Vagina (tissue), 2 donors: ENCODE data around the gene TBC1D8B. TPM values are rescaled to one million over a fixed set of nuclear protein-coding genes. Genes with fewer than 3 reads are reported as not detected.

Experiments used
- DNase-seq, 2 donors: peaks; one replicate each; pipeline ENCODE4 v3.0.0-alpha.2; 2017; ENCODE audit errors: extremely low spot score in 2 of 2
- H3K27ac ChIP-seq: fragments of 200-600 bp; sonication (generic); one replicate; pipeline ENCODE4 v1.5.1; 2019
- H3K27me3 ChIP-seq: fragments of 200-600 bp; sonication (generic); one replicate; pipeline ENCODE4 v1.5.1; 2019
- H3K36me3 ChIP-seq, 2 donors: fragments of 200-600 bp; sonication (generic); one replicate each; pipeline ENCODE4 v1.5.1; 2017 to 2019
- H3K4me1 ChIP-seq: fragments of 200-600 bp; sonication (generic); one replicate; pipeline ENCODE4 v1.5.1; 2019
- H3K4me3 ChIP-seq, 2 donors: fragments of 200-600 bp; sonication (generic); 1 replicate in 1 of 2; 2 replicates in 1 of 2; pipeline ENCODE4 v1.5.1; 2016 to 2019
- H3K9me3 ChIP-seq: fragments of 200-600 bp; sonication (generic); one replicate; pipeline ENCODE4 v1.5.1; 2019
- POLR2A ChIP-seq, 2 donors: fragments of 450-650 bp; IDR thresholded peaks; one replicate each; pipeline ENCODE4 v1.6.1; 2017; ENCODE audit warnings: antibody characterized with exemption in 2 of 2, mild to moderate bottlenecking in 2 of 2, moderate library complexity in 2 of 2
- POLR2AphosphoS5 ChIP-seq, 2 donors: sonication (generic); formaldehyde crosslinking; IDR thresholded peaks; one replicate each; pipeline ENCODE4 v1.9.0; 2017; ENCODE audit warnings: antibody characterized with exemption in 2 of 2, mild to moderate bottlenecking in 2 of 2, low read depth in 1 of 2; ENCODE audit not compliant: insufficient read depth in 1 of 2
- intact Hi-C: fragments of 100-400 bp; cut with DNase I; formaldehyde crosslinking; loops from one replicate; pipeline ENCODE4 v1.15.1; 2023
- total RNA-seq: library from RNA; depleted of rRNA; stranded (reverse); fragments of >200 nt; gene quantifications from one replicate; pipeline ENCODE4 v1.2.3, GENCODE V29; 2016
- TF ChIP-seq, protein P1 (sequence below), 3 experiments: fragments of 450-650 bp in 2 of 3; fragments of 200-600 bp in 1 of 3; sonication (generic) in 1 of 3; IDR thresholded peaks; one replicate each; pipeline ENCODE4 v1.5.1; 2017 to 2019; ENCODE audit warnings: antibody characterized with exemption in 3 of 3, mild to moderate bottlenecking in 2 of 3, moderate library complexity in 2 of 3

The TBC1D8B gene
- total RNA-seq, 1 donor from 2014 or later = 4.7 TPM

DNA sequence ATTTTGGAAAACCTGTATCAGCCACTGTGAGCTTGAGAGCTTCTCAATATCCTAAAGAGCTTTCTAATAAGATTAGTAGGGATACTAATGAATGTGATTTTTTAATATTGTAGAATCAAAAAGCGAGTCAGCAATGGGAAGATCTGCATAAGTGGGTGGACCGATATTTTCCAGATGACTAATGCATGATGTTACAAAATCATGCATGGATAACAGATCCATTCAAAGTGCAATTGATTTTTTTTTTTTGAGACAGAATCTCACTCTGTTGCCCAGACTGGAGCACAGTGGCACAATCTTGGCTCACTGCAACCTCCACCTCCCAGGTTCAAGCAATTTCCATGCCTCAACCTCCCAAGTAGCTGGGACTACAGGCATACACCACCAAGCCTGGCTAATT, 110.4 kb downstream of the TBC1D8B start:
- Histone ChIP-seq H3K27me3 (no peaks in the 10 kb centered on the region), H3K4me1 (no peaks in the 10 kb centered on the region), H3K4me3 (no peak overlapping the region), H3K9me3 (no peaks in the 10 kb centered on the region), H3K27ac (no peak overlapping the region), H3K36me3 (no peaks in the 10 kb centered on the region)
- no peak for DNase-seq
- TF ChIP-seq POLR2A (IDR thresholded peaks at IDR 0.05) (no peak), POLR2AphosphoS5 (IDR thresholded peaks at IDR 0.05; ENCODE audit: insufficient read depth in 1 of 2, low read depth in 1 of 2) (no peak)
- TF ChIP-seq, protein P1, sequence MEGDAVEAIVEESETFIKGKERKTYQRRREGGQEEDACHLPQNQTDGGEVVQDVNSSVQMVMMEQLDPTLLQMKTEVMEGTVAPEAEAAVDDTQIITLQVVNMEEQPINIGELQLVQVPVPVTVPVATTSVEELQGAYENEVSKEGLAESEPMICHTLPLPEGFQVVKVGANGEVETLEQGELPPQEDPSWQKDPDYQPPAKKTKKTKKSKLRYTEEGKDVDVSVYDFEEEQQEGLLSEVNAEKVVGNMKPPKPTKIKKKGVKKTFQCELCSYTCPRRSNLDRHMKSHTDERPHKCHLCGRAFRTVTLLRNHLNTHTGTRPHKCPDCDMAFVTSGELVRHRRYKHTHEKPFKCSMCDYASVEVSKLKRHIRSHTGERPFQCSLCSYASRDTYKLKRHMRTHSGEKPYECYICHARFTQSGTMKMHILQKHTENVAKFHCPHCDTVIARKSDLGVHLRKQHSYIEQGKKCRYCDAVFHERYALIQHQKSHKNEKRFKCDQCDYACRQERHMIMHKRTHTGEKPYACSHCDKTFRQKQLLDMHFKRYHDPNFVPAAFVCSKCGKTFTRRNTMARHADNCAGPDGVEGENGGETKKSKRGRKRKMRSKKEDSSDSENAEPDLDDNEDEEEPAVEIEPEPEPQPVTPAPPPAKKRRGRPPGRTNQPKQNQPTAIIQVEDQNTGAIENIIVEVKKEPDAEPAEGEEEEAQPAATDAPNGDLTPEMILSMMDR (IDR thresholded peaks at IDR 0.05) = no peak
- intact Hi-C loops = no loop called here

DNA sequence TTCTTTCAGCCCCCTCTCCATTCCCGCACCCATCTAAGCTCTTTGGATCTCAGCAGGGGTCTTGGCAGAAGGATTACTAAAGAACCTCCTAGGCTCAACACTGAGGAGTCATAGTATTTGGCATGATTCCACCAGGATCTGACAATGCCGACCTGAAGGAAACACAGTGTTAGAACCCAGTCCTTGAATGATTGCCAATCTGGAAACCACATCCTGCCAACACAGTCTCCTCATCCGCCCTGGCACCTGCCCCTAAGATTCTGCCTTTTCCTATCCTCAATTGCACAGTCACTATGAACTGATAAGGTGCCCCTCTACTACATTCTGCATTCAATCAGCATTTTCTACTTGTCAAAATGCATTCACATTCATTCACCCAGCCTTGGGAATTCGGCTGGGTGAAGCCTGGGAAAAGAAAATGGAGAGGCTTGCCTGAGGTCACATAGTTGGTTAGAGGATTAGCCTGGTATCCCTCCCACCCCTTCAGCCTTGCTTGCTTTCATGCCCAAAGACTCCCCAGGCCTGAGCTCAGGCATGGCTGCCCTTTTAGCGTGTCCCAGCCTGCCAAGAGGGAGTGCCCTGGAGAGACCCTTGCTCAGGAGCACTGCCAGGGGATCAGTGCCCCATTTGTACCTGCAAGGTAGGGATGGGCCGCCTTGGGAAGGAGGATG, 115.5 kb downstream of the TBC1D8B start:
- intact Hi-C loops = no loop called here
- TF ChIP-seq, protein P1 (IDR thresholded peaks at IDR 0.05) = no peak
- TF ChIP-seq POLR2A (IDR thresholded peaks at IDR 0.05) (no peak), POLR2AphosphoS5 (IDR thresholded peaks at IDR 0.05; ENCODE audit: insufficient read depth in 1 of 2, low read depth in 1 of 2) (no peak)
- Histone ChIP-seq H3K27ac (no peak overlapping the region), H3K27me3 (no peaks in the 10 kb centered on the region), H3K9me3 (no peaks in the 10 kb centered on the region), H3K4me3 (no peak overlapping the region), H3K4me1 (no peaks in the 10 kb centered on the region), H3K36me3 (no peaks in the 10 kb centered on the region)
- DNase-seq = no peak

DNA sequence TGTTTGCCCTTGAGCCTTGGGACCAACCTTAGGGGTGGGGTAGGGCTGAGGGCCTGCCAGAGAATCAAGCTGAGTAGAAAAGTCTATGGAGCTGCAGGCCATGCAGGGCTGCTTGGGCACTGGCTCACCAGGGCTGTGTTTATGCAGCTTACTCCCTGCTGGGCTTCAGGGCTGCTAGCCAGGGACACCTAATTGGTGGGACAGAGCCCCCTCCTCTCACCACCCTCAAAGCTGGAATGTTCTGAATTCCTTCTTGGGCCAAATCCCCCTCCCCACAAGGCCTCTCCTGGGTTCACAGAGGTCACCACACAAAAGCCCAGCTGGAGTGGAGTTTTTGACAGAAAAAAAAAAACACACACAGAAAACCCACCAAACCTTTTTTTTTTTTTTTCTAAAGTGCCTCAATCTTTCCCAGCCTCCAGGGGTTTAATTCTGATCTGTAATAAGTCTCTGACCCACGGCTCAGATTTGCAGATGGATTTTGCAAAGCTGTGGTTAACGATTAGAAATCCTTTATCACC, 117.5 kb downstream of the TBC1D8B start, which contains the start of gene CLDN2:
Gene CLDN2, plus strand, starts transcription at position 471 of the 521 bp plus-strand sequence. CDS start 7,827 bp downstream, outside the sequence.
- intact Hi-C loops = no loop called here
- no peaks in the 10 kb centered on the region for H3K36me3 ChIP-seq
- no peak within 1 kb of the TSS for H3K27ac ChIP-seq
- no peaks in the 10 kb centered on the region for H3K27me3 ChIP-seq
- no peaks in the 10 kb centered on the region for H3K4me1 ChIP-seq
- H3K9me3 ChIP-seq = no peaks in the 10 kb centered on the region
- no peak within 1 kb of the TSS for H3K4me3 ChIP-seq
- DNase-seq = no peak
- TF ChIP-seq POLR2A (IDR thresholded peaks at IDR 0.05) (no peak), POLR2AphosphoS5 (IDR thresholded peaks at IDR 0.05; ENCODE audit: insufficient read depth in 1 of 2, low read depth in 1 of 2) (no peak)
- TF ChIP-seq, protein P1 (IDR thresholded peaks at IDR 0.05) = no peak

DNA sequence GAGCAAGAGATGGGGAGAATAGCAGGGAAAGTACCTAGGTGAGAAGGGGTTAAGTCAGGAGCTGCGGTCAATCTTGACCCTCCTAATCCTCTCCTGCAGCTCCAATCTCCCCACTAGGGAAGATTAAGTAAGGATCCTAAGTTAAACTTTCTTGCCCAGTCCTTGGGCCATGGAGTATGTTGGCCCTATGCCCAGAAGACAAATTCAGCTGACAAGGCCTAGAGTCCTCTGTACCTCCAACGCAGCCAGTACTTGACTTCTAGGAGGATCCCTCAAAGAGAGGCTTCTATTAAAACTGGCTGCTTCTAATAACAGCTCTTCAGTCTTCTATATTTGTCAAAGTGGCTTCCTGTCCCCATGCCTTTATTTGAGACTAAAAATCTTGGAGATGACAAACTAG, 119.2 kb downstream of the TBC1D8B start:
- intact Hi-C loops = no loop called here
- H3K27me3 ChIP-seq = no peaks in the 10 kb centered on the region
- H3K36me3 ChIP-seq = no peaks in the 10 kb centered on the region
- DNase-seq = no peak
- no peak overlapping the region for H3K27ac ChIP-seq
- no peak overlapping the region for H3K4me3 ChIP-seq
- H3K4me1 ChIP-seq = no peaks in the 10 kb centered on the region
- no peaks in the 10 kb centered on the region for H3K9me3 ChIP-seq
- TF ChIP-seq, protein P1 (IDR thresholded peaks at IDR 0.05) = no peak
- TF ChIP-seq POLR2AphosphoS5 (IDR thresholded peaks at IDR 0.05; ENCODE audit: insufficient read depth in 1 of 2, low read depth in 1 of 2) (no peak), POLR2A (IDR thresholded peaks at IDR 0.05) (no peak)

Other genes with a start within 250 kb of the TBC1D8B start
- 5.4 TPM for gene RADX, start 190.7 kb upstream of the TBC1D8B start, total RNA-seq
- 5.6 TPM for gene RNF128, start 76.0 kb upstream of the TBC1D8B start, total RNA-seq
- gene RIPPLY1, start 100.7 kb downstream of the TBC1D8B start, total RNA-seq = not detected
- gene CLDN2, start 117.7 kb downstream of the TBC1D8B start, total RNA-seq = not detected
- gene MORC4, start 197.5 kb downstream of the TBC1D8B start, total RNA-seq = 17.9 TPM